ENCODE measurements around the gene NKX1-2. TPM values are rescaled to one million over a fixed set of nuclear protein-coding genes. Genes with fewer than 3 reads are reported as not detected.

Gene NKX1-2
- total and polyA plus RNA-seq, 2 experiments from 2014 or later = 9.8 to 39.4 TPM

DNA sequence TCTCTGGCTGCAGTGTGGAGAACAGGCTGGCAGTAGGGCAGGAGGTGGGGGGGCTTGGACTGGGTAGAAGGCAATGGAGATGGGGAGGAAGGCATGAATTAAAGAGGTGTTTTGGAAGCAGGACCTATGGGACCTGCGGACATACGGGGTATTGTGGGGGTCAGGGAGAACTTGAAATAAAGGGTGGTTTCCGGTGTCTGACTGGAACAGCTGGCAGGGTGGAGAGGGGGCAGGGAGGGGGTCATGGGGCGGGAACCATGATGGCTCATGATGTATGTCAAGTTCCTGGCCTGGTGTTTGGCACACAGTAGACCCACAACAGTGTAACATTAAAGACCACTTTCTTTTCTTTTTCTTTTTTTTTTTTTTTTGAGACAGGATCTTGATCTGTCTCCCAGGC lies 17.3 kb upstream of the NKX1-2 start:
- Mint-ChIP-seq H3K4me1 (peaks cover 67% of the 10 kb centered on the region), H3K27ac (peak overlapping the region; percentile 85; the same call in 1 of the 2 replicates), H3K27me3 (ENCODE audit: insufficient read depth, low read depth, poor library complexity) (peaks cover 20% of the 10 kb centered on the region), H3K9me3 (no peaks in the 10 kb centered on the region), H3K36me3 (ENCODE audit: low read depth) (peaks cover 15% of the 10 kb centered on the region), H3K4me3 (peak overlapping the region; percentile 20; the same call in 1 of the 3 replicates)
- H3K27ac ChIP-seq (ENCODE audit: low read depth) = no peak overlapping the region
- no peak overlapping the region for H2AFZ ChIP-seq
- ATAC-seq (no peak), DNase-seq (ENCODE audit: low spot score) (no peak)
- H4K20me1 ChIP-seq (replicated peaks; ENCODE audit: insufficient read depth) = no peaks in the 10 kb centered on the region
- H3K4me2 ChIP-seq = peak overlapping the region; percentile 67; the same call in 1 of the 2 replicates
- no peaks in the 10 kb centered on the region for H3K27me3 ChIP-seq (ENCODE audit: insufficient read depth)
- peaks cover 35% of the 10 kb centered on the region for H3K79me2 ChIP-seq (replicated peaks; ENCODE audit: insufficient read depth)
- TF ChIP-seq CREB1 (CRISPR knock-in tag; IDR thresholded peaks at IDR 0.05; ENCODE audit: low read depth) (no peak), CTCF (conservative IDR thresholded peaks at IDR 0.05; ENCODE audit: low read depth in 2 of 2) (no peak)
- peaks cover 76% of the 10 kb centered on the region for H3K4me1 ChIP-seq (ENCODE audit: insufficient read depth)
- peaks cover 4% of the 10 kb centered on the region; the same call in 1 of the 2 replicates for H3K36me3 ChIP-seq (ENCODE audit: insufficient read depth)
- no peaks in the 10 kb centered on the region for H3K9me2 ChIP-seq (ENCODE audit: insufficient read depth)
- H3K4me3 ChIP-seq = no peak overlapping the region
- H3F3A ChIP-seq (replicated peaks; ENCODE audit: low read depth) = peaks cover 24% of the 10 kb centered on the region

GRCh38 chr10:124465777-124466488 lies 16.1 kb upstream of the NKX1-2 start:
- H3K9me3 Mint-ChIP-seq = no peaks in the 10 kb centered on the region
- H3K36me3 ChIP-seq (ENCODE audit: insufficient read depth) = peaks cover 4% of the 10 kb centered on the region; the same call in 1 of the 2 replicates
- H3K4me1 Mint-ChIP-seq = peaks cover 65% of the 10 kb centered on the region

More at GRCh38 chr10:124465777-124466488, 16.1 kb upstream of the NKX1-2 start:
- H3K27me3 Mint-ChIP-seq (ENCODE audit: insufficient read depth, low read depth, poor library complexity) = peaks cover 16% of the 10 kb centered on the region
- ATAC-seq (no peak), DNase-seq (ENCODE audit: low spot score) (peak; percentile 74)
- H3K27ac Mint-ChIP-seq = 0 out of 2 replicates have a peak overlapping the region, but pooled peaks have one; percentile 7
- H3K4me2 ChIP-seq = peak overlapping the region; percentile 63
- TF ChIP-seq EZH2 (IDR thresholded peaks at IDR 0.05; ENCODE audit: low read depth, unreplicated experiment) = no peak
- no peak for TF ChIP-seq ZNF331 (CRISPR knock-in tag; IDR thresholded peaks at IDR 0.05; ENCODE audit: low read depth)
- TF ChIP-seq CTCF (conservative IDR thresholded peaks at IDR 0.05; ENCODE audit: low read depth in 2 of 2) = no peak
- no peak for TF ChIP-seq NANOG (IDR thresholded peaks at IDR 0.05; ENCODE audit: borderline replicate concordance)
- no peak for TF ChIP-seq ZNF114 (CRISPR knock-in tag; IDR thresholded peaks at IDR 0.05)
- no peak for TF ChIP-seq EZH2phosphoT487 (IDR thresholded peaks at IDR 0.05; ENCODE audit: unreplicated experiment)
- H3K4me3 ChIP-seq = peak overlapping the region; percentile 8; the same call in 1 of the 2 replicates
- peaks cover 75% of the 10 kb centered on the region for H3K4me1 ChIP-seq (ENCODE audit: insufficient read depth)
- no peaks in the 10 kb centered on the region for H4K20me1 ChIP-seq (replicated peaks; ENCODE audit: insufficient read depth)
- no peak overlapping the region for H2AFZ ChIP-seq
- H3K9me2 ChIP-seq (ENCODE audit: insufficient read depth) = no peaks in the 10 kb centered on the region
- H3K36me3 Mint-ChIP-seq (ENCODE audit: low read depth) = peaks cover 15% of the 10 kb centered on the region
- H3K4me3 Mint-ChIP-seq = peak overlapping the region; percentile 7; the same call in 2 of the 3 replicates
- no peaks in the 10 kb centered on the region for H3K27me3 ChIP-seq (ENCODE audit: insufficient read depth)
- H3F3A ChIP-seq (replicated peaks; ENCODE audit: low read depth) = peaks cover 28% of the 10 kb centered on the region
- peak overlapping the region; percentile 75 for H3K27ac ChIP-seq (ENCODE audit: low read depth)
- H3K79me2 ChIP-seq (replicated peaks; ENCODE audit: insufficient read depth) = peaks cover 36% of the 10 kb centered on the region

All from GM23338 (cell line).